ENCODE measurements around the gene TENT4A.

DNA sequence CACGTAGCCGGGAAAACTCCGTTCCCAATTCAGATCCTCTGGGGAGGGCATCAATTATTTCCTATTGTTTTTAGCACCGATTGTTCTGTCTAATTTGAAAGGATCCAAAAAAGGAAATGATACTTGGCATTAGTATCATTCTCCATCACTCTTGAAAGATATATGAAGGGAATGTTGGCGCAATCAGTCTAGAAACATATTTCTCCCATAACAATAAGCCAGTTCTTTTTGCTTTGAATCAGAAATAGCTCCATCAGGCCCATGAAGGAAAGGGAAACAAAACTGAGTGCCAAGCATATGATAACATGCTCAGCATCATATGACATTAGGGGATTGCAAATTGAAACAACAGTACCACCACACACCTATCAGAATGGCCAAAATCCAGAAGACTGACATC is 40.2 kb upstream of the TENT4A start:
- TF ChIP-seq, protein P1, sequence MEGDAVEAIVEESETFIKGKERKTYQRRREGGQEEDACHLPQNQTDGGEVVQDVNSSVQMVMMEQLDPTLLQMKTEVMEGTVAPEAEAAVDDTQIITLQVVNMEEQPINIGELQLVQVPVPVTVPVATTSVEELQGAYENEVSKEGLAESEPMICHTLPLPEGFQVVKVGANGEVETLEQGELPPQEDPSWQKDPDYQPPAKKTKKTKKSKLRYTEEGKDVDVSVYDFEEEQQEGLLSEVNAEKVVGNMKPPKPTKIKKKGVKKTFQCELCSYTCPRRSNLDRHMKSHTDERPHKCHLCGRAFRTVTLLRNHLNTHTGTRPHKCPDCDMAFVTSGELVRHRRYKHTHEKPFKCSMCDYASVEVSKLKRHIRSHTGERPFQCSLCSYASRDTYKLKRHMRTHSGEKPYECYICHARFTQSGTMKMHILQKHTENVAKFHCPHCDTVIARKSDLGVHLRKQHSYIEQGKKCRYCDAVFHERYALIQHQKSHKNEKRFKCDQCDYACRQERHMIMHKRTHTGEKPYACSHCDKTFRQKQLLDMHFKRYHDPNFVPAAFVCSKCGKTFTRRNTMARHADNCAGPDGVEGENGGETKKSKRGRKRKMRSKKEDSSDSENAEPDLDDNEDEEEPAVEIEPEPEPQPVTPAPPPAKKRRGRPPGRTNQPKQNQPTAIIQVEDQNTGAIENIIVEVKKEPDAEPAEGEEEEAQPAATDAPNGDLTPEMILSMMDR (IDR thresholded peaks at IDR 0.05) = no peak
- TF ChIP-seq POLR2A (IDR thresholded peaks at IDR 0.05) = no peak

Measured in esophagus squamous epithelium (tissue), 4 donors.